A549 (cell line): Measurements from ENCODE around the gene CNTN1. TPM values are rescaled to one million over a fixed set of nuclear protein-coding genes. Genes with fewer than 3 reads are reported as not detected.

ENCODE experiments used
- ATAC-seq, 2 experiments: fragments of 200-7000 bp in 1 of 2; fragments of >200 bp in 1 of 2; cut with Nextera tagmentation in 1 of 2; cut with Tn5 transposase in 1 of 2; 3 replicates each; pipeline versions ENCODE4 v1.8.0 to v1.9.1; 2018 to 2020; ENCODE audit warnings: mild to moderate bottlenecking in 1 of 2, moderate library complexity in 1 of 2
- CTCF ChIA-PET: fragments of 300-600 bp; sonication (Branson Sonifier 250); formaldehyde crosslinking; extraction: SDS; loops from one replicate; lab custom pipeline; 2021; ENCODE audit warnings: antibody characterized with exemption, inconsistent platforms; lab: Yijun Ruan, JAX
- POLR2A ChIA-PET: fragments of 350-600 bp; formaldehyde crosslinking; extraction: SDS; loops from one replicate; lab custom pipeline; 2021; ENCODE audit warnings: antibody characterized with exemption, inconsistent platforms; lab: Yijun Ruan, JAX
- DNase-seq, 2 experiments: peaks; one replicate each; pipeline versions ENCODE4 v3.0.0 to v3.0.0-alpha.2; 2011 to 2016; ENCODE audit warnings: low read depth in 1 of 2, low spot score in 1 of 2
- FAIRE-seq: peaks from 2 replicates; lab custom pipeline; 2011; peaks lifted over from hg19 to GRCh38; lab: Jason Lieb, UNC
- H3K27ac ChIP-seq, 2 experiments: fragments of >200 bp; sonication (Bioruptor Twin); formaldehyde crosslinking; 3 replicates each; pipeline ENCODE4 v1.5.1; 2016 to 2017
- H3K4me1 ChIP-seq: fragments of >200 bp; sonication (Bioruptor Twin); formaldehyde crosslinking; 3 replicates; pipeline ENCODE4 v1.6.1; 2016
- H3K4me2 ChIP-seq: fragments of >200 bp; sonication (Bioruptor Twin); formaldehyde crosslinking; 3 replicates; pipeline ENCODE4 v1.6.1; 2016
- H3K4me3 ChIP-seq: fragments of >200 bp; sonication (Bioruptor Twin); formaldehyde crosslinking; 3 replicates; pipeline ENCODE4 v1.5.1; 2016
- H3K9me3 ChIP-seq: fragments of >200 bp; sonication (Bioruptor Twin); formaldehyde crosslinking; 3 replicates; pipeline ENCODE4 v1.6.1; 2016
- CBX2 ChIP-seq: fragments of 200-600 bp; sonication (generic); IDR thresholded peaks from 2 replicates; pipeline ENCODE4 v1.6.1; 2016; ENCODE audit warnings: low read depth, mild to moderate bottlenecking, borderline replicate concordance
- CBX8 ChIP-seq: fragments of 200-600 bp; sonication (generic); IDR thresholded peaks from 2 replicates; pipeline ENCODE4 v1.6.1; 2016
- CEBPB ChIP-seq, 2 experiments: fragments of >200 bp in 1 of 2; sonication (Bioruptor Twin) in 1 of 2; formaldehyde crosslinking in 1 of 2; IDR thresholded peaks; 2 replicates each; pipeline ENCODE4 v1.6.1; 2012 to 2016
- CHD2 ChIP-seq: fragments of 150-350 bp; IDR thresholded peaks from 2 replicates; pipeline ENCODE4 v1.6.1; 2014; ENCODE audit warnings: low read length; ENCODE audit not compliant: partially characterized antibody
- CHD4 ChIP-seq: fragments of 200-600 bp; sonication (generic); IDR thresholded peaks from 2 replicates; pipeline ENCODE4 v1.6.1; 2016; ENCODE audit warnings: antibody characterized with exemption, mild to moderate bottlenecking, borderline replicate concordance
- EHF ChIP-seq: fragments of 250-450 bp; sonication (Bioruptor Pico); IDR thresholded peaks from 2 replicates; pipeline ENCODE4 v1.5.0; 2020; ENCODE audit warnings: mild to moderate bottlenecking
- EHMT2 ChIP-seq: fragments of 200-600 bp; sonication (generic); IDR thresholded peaks from 2 replicates; pipeline ENCODE4 v1.6.1; 2016; ENCODE audit warnings: antibody characterized with exemption, low read depth, mild to moderate bottlenecking, moderate library complexity
- ESRRA ChIP-seq: fragments of 150-350 bp; IDR thresholded peaks from 2 replicates; pipeline ENCODE4 v1.6.1; 2014; ENCODE audit warnings: mild to moderate bottlenecking, low read length, borderline replicate concordance
- HEYL ChIP-seq: fragments of 250-450 bp; sonication (Bioruptor Pico); IDR thresholded peaks from 2 replicates; pipeline ENCODE4 v1.8.0; 2021; ENCODE audit warnings: mild to moderate bottlenecking, moderate library complexity
- HOXA7 ChIP-seq: fragments of 250-450 bp; sonication (Bioruptor Pico); IDR thresholded peaks from 2 replicates; pipeline ENCODE4 v1.5.0; 2020; ENCODE audit warnings: mild to moderate bottlenecking, moderate library complexity
- MAFK ChIP-seq: fragments of 450-650 bp; IDR thresholded peaks from 2 replicates; pipeline ENCODE4 v1.6.1; 2014; ENCODE audit not compliant: partially characterized antibody
- MAZ ChIP-seq: fragments of 150-350 bp; IDR thresholded peaks from 2 replicates; pipeline ENCODE4 v1.6.1; 2014; ENCODE audit warnings: antibody characterized with exemption, low read depth, low read length, borderline replicate concordance
- NFE2L2 ChIP-seq: fragments of 150-350 bp; conservative IDR thresholded peaks from 2 replicates; pipeline ENCODE4 v1.6.1; 2014; ENCODE audit warnings: low read length
- NPAS2 ChIP-seq: fragments of 250-450 bp; sonication (Bioruptor Pico); IDR thresholded peaks from 2 replicates; pipeline ENCODE4 v1.8.0; 2022; ENCODE audit warnings: mild to moderate bottlenecking, moderate library complexity, borderline replicate concordance
- RARB ChIP-seq: fragments of 250-450 bp; sonication (Bioruptor Pico); IDR thresholded peaks from 2 replicates; pipeline ENCODE4 v1.8.0; 2021; ENCODE audit warnings: mild to moderate bottlenecking, moderate library complexity
- RFX5 ChIP-seq: fragments of 450-650 bp; IDR thresholded peaks from 2 replicates; pipeline ENCODE4 v1.7.1; 2014; ENCODE audit warnings: antibody characterized with exemption, mild to moderate bottlenecking, moderate library complexity
- RNF2 ChIP-seq: fragments of 200-600 bp; sonication (generic); IDR thresholded peaks from 2 replicates; pipeline ENCODE4 v1.6.1; 2016; ENCODE audit warnings: low read depth, mild to moderate bottlenecking, antibody characterized with exemption, moderate library complexity, borderline replicate concordance
- SMC3 ChIP-seq: fragments of >200 bp; sonication (Bioruptor Twin); formaldehyde crosslinking; IDR thresholded peaks from 3 replicates; pipeline ENCODE4 v1.6.1; 2018; ENCODE audit warnings: inconsistent platforms
- SREBF2 ChIP-seq: fragments of 450-650 bp; IDR thresholded peaks from 2 replicates; pipeline ENCODE4 v1.6.1; 2014; ENCODE audit warnings: mild to moderate bottlenecking, moderate library complexity
- TP53 ChIP-seq: fragments of 250-450 bp; sonication (Bioruptor Pico); IDR thresholded peaks from 2 replicates; pipeline ENCODE4 v1.5.0; 2021; ENCODE audit warnings: mild to moderate bottlenecking, moderate library complexity
- ZNF302 ChIP-seq: fragments of 250-450 bp; sonication (Bioruptor Pico); IDR thresholded peaks from 2 replicates; pipeline ENCODE4 v1.9.0; 2021; ENCODE audit warnings: inconsistent platforms, mild to moderate bottlenecking, moderate library complexity
- WGBS: methylation state at CpG from one replicate; pipeline ENCODE4 v1.1.6; 2017; ENCODE audit errors: missing lambda C conversion rate; 5-methylcytosine and 5-hydroxymethylcytosine counted together
- polyA plus RNA-seq, 4 experiments: library from polyadenylated mRNA; depleted of rRNA in 3 of 4; stranded (reverse); fragments of >200 nt; fragmentation: RNase III in 1 of 4; extraction: RNeasy Plus Mini Kit Qiagen cat#74134 plus additional on column Dnase treatment in 1 of 4; gene quantifications; 2 replicates in 3 of 4; 3 replicates in 1 of 4; pipeline ENCODE4 v1.2.3, GENCODE V29; 2011 to 2017
- TF ChIP-seq, protein P1 (sequence below): IDR thresholded peaks from 2 replicates; pipeline ENCODE4 v1.6.1; 2012; ENCODE audit warnings: low read depth, borderline replicate concordance
- TF ChIP-seq, protein P2 (sequence below): IDR thresholded peaks from 2 replicates; pipeline ENCODE4 v1.6.1; 2012
- TF ChIP-seq, protein P3 (sequence below): fragments of 450-650 bp; IDR thresholded peaks from 2 replicates; pipeline ENCODE4 v1.6.1; 2014; ENCODE audit warnings: antibody characterized with exemption

The CNTN1 gene
- polyA plus RNA-seq, 2 of the 4 experiments (the other 2 are of a cell fraction), result 69.7 to 175 TPM

DNA sequence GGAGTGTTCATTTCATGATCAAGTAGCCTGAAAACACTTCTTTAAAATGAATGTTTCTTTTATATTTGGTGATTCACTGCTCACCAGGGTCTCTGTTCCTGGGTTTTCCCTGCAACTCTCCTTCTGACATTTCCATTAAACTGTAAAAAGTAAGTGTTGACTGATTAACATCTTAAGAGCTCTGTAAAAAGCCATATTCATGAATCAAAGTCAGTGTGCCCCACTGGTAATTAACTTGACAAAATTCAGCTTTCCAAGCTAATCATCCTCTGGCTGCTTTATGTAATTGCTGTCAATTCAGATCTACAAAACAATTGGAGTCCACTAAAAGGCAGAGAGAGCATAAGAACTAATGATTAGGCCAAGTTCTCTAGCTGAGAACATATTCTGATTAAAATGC lies 41.6 kb downstream of the CNTN1 start:
- no peak overlapping the region for H3K4me2 ChIP-seq
- CTCF ChIA-PET, result no interaction called here
- POLR2A ChIA-PET, result no interaction called here
- FAIRE-seq (no peak), DNase-seq (no peak), ATAC-seq (no peak)
- no peaks in the 10 kb centered on the region; the same call in 2 of the 3 replicates for H3K4me1 ChIP-seq
- H3K4me3 ChIP-seq, result no peak overlapping the region
- no peak for TF ChIP-seq CBX2
- TF ChIP-seq SREBF2, result no peak
- TF ChIP-seq, protein P1, sequence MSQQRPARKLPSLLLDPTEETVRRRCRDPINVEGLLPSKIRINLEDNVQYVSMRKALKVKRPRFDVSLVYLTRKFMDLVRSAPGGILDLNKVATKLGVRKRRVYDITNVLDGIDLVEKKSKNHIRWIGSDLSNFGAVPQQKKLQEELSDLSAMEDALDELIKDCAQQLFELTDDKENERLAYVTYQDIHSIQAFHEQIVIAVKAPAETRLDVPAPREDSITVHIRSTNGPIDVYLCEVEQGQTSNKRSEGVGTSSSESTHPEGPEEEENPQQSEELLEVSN, result no peak
- TF ChIP-seq, protein P2, sequence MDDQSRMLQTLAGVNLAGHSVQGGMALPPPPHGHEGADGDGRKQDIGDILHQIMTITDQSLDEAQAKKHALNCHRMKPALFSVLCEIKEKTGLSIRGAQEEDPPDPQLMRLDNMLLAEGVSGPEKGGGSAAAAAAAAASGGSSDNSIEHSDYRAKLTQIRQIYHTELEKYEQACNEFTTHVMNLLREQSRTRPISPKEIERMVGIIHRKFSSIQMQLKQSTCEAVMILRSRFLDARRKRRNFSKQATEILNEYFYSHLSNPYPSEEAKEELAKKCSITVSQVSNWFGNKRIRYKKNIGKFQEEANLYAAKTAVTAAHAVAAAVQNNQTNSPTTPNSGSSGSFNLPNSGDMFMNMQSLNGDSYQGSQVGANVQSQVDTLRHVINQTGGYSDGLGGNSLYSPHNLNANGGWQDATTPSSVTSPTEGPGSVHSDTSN, result no peak
- TF ChIP-seq NPAS2 (CRISPR knock-in tag), result no peak
- no peak for TF ChIP-seq RNF2
- TF ChIP-seq CEBPB (IDR thresholded peaks at IDR 0.05), result no peak
- TF ChIP-seq MAFK, result no peak
- TF ChIP-seq ESRRA, result no peak
- TF ChIP-seq EHMT2, result no peak
- TF ChIP-seq, protein P3, sequence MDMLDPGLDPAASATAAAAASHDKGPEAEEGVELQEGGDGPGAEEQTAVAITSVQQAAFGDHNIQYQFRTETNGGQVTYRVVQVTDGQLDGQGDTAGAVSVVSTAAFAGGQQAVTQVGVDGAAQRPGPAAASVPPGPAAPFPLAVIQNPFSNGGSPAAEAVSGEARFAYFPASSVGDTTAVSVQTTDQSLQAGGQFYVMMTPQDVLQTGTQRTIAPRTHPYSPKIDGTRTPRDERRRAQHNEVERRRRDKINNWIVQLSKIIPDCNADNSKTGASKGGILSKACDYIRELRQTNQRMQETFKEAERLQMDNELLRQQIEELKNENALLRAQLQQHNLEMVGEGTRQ, result no peak
- no peak for TF ChIP-seq EHF (CRISPR knock-in tag)
- no peak for TF ChIP-seq MAZ
- no peak for TF ChIP-seq HEYL (CRISPR knock-in tag)
- no peak for TF ChIP-seq SMC3
- no peak for TF ChIP-seq CHD4
- no peak for TF ChIP-seq RARB
- no peak for TF ChIP-seq TP53 (CRISPR knock-in tag)
- no peak for TF ChIP-seq RFX5
- H3K9me3 ChIP-seq, result no peaks in the 10 kb centered on the region
- H3K27ac ChIP-seq, result no peak overlapping the region

DNA sequence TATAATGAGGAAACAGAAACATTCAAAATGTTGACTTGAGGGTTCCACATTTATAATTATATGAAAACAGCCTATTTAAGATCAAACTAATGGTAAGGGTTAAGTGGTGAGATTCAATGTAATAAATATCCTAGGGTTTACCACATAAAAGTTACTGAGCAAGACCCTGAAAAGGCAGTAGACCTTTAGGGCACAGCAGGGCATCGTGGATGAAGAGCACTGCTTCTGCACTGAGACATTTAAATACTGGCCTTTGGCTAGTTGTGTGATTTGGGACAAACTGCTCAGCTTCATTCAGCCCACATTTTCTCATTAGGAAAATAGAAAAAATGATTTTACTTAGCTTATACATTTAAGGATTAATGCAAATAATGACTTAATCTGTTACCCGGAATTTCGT lies 42.0 kb downstream of the CNTN1 start:
- TF ChIP-seq RARB (no peak), CBX8 (no peak), CHD2 (no peak), NPAS2 (CRISPR knock-in tag) (no peak), ZNF302 (CRISPR knock-in tag) (no peak), NFE2L2 (no peak), HOXA7 (no peak)
- TF ChIP-seq, protein P3, result no peak
- ATAC-seq (no peak), DNase-seq (no peak), FAIRE-seq (peak; percentile 70)
- Histone ChIP-seq H3K4me2 (no peak overlapping the region), H3K27ac (no peak overlapping the region), H3K4me3 (no peak overlapping the region), H3K4me1 (no peaks in the 10 kb centered on the region; the same call in 2 of the 3 replicates), H3K9me3 (no peaks in the 10 kb centered on the region)
- ChIA-PET POLR2A (no interaction called here), CTCF (no interaction called here)
- WGBS, result 91% methylated on average over 3 of the region's 3 CpGs
